HT-29 (cell line): ENCODE results near the gene ACOXL. TPM values are rescaled to one million over a fixed set of nuclear protein-coding genes. Genes with fewer than 3 reads are reported as not detected.

Experiments
- DNase-seq: peaks from one replicate; pipeline ENCODE4 v3.0.0-alpha.2; 2015; ENCODE audit warnings: low spot score
- total RNA-seq: library from RNA; depleted of rRNA; stranded (reverse); fragments of >200 nt; shearing (Covaris generic); gene quantifications from 2 replicates; pipeline ENCODE4 v1.2.3, GENCODE V29; 2014

The ACOXL gene
- total RNA-seq, 1 experiment from 2014 or later = 3.9 TPM

DNA sequence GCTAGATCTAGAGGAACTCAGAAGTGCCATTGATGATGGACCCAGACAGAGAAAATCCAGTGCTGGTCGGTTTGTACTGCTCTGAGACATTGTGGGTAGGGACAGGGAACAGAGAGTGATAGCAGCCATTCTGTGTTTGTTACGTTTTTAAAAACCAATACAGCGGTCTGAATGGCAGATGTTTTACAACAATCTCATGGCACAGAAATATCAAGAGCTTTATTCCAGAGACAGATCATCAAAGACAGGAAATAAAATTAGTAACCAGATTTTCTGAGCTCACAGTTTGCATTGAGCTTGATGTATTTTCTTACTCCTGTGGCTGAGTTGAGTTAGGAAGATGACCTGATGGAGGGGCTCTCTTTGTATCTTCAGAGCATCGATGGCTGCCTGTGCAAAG lies 273.4 kb downstream of the ACOXL start:
- DNase-seq = no peak

DNA sequence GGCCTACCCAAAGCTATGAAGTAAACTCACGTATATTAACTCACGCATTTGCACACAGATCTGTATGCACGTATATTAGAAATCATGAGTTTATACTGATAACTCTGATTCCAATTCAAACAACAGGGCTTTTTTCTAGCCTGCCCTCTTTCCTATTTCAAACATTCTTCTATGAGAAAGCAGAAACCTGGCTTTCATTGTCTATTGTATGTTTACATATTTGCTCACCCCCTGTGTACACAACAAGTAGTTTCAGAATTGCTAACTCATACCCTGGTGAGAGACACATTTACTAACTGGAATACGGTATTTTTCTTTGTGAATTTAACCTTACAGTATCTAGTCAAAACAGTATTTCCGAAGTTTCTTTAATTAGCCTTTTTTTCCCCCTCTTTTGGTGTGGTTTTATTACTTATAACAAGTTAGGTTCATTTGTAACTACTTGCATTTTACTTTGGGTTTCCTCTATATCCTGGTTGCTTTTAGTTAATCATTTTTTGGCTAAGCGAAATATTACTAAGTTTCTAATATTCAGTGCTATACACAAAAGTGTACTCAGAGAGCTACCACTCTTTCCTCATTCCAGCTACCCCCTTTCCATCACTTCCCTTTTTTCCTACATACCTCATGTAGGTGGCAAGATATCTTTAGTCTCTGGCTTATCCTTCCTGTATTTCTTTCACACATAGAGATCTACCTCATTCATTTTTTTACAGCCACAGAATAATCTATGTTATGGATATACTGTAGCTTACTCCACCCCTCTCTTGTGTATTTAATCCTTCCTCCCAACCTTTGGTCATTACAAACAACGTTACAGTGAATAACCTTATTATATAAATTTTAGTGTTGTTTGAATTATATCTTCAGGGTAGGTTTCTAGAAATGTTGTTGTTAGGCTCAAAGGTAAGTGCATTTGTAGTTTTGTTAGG lies 275.6 kb downstream of the ACOXL start:
- DNase-seq = no peak

DNA sequence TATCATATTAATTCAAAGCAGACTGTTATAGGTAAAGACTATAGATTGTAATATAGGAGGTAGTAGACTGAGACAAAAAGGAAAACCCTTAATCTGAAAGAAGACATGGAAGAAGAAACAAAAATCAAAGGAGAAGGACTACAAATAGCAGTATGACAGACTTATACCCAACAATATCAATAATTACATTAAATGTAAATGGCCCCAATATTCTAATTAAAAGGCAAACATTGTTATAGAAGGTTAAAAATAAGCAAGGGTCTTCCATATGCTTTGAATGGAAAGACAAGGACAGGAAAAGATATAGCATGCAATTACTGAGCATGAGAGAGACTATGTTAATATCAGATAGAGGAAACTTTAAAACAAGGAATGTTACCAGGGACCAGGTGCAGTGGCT lies 278.8 kb downstream of the ACOXL start:
- DNase-seq = no peak

DNA sequence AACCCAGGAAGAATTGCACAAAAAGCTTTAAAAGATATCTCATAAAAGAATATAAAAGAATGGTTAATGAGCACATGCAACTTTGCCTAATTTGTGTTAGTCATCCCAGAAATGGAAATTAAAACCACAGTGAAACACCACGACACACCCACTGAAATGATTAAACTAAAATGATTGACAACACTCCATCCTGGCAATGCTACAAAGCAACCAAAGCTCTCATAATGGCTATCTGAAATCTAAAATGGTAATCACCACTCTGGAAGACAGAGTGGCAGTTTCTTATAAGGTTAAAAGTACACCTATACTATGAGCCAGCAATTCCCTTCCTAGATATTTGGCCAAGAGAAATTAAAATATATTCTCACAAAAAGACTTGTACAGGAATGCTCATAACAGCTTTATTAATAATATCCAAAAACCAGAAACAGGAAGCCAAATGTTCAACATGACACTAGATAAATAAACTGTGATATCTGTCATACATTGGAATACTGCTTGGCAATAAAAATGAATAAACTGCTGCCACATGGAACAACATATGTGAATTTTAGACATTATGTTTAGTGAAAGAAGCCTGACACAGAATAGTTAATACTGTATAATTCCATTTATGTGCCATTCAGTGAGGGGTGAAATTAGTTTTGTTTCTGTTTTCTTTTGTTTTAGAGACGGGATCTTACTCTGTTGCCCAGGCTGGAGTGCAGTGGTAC lies 283.1 kb downstream of the ACOXL start:
- DNase-seq = no peak

DNA sequence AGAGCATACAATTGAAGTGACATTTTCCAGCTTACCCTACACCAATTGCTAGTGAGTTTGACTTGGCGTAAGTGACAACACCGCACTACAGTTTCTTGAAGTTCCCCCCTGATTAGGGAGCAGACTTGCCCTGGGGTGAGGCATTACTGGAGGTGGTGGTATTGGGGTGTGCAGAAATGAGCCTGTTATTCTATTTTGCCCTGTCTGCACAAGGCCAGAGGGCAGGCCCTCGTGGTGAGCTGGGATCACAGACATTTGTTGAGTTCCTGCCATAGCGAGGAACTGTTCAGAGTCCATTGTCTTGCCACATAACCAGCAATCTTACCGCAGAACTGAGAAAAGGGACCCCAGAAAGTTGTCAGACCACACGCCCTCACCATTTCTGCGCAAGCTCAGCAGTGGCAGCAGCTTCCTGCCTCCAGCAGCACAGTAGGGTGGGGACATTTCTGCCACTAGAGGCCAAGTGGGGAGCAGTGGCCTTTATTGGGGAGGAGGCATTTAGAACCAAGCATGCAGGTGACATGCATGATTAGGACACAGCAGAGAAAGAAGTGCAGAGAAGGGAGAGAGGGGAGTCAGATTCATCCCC lies 284.8 kb downstream of the ACOXL start:
- DNase-seq = no peak

DNA sequence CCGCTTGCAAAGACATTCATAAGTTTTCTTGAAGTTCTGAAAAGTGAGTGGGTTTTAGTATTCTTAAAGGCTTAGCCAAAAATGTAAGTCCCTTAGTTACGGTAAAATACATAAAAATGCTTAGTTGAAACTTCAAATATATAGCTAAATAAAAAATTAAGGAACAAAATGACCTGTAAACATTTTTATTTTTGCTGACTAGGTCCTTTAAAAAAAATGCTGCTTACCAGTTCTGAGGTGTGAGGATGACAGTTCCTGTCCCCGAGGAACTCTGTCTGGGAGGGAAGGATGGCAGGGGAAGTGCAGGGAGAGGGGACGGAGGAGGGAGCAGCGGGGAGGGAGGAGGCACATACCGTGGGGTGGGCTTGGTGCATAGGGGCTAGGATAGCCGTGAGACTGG lies 285.5 kb downstream of the ACOXL start:
- no peak for DNase-seq

DNA sequence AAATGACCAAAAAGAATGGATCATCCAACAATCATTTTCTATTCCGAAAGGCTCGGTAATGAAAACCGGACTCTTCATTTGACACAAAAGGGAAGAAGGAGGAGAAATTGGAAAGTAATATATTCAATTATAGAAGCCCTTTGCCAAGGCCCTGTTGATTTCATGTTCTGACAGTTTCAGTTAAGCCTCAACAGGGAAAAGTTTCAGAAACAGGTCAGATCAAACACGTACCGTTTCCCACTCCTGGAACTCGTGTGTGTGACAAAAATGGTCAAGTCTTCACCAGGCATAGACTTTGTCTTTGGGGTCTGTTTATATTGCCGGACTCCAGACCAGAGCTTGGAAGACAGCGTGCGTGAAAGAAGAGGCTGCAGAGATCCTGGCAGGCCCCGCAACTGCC lies 287.0 kb downstream of the ACOXL start:
- DNase-seq = no peak

DNA sequence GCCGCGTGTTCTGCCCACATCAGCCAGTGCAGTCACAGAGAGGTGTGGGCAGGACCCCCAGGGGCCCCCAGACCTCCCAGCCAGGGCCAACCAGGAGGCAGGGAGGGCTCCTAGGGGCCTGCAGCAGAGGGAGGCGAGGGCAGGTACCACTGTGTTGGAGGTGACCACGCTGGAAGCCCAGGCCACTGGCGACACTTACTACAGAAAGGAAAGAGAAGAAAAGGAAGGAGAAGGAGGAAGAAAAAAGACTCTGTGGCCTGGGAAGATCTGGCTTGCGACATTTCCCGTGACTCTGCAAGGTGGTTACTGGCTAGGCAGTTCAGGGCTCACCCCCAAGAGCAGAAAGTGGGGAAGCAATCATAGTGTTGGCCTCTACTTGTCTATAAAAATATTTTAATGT lies 290.3 kb downstream of the ACOXL start:
- DNase-seq = no peak

DNA sequence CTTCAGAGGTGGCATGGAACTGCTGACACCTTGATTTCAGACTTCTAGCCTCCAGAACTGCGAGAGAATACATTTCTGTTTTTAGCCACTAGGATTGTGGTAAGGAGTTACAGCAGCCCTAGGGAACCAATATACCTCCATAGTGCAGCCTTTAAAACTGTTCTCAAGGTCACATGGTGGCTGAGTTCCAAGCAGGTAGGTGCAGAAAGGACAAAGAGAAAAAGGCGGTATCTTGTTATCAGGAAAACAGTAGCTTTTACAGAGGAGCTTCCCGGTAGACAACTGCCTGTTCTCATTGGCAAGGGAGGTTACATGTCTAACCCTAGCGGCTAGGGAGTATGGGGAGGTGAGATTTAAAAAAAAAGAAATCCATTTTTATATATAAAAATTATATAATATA lies 292.1 kb downstream of the ACOXL start:
- DNase-seq = no peak

DNA sequence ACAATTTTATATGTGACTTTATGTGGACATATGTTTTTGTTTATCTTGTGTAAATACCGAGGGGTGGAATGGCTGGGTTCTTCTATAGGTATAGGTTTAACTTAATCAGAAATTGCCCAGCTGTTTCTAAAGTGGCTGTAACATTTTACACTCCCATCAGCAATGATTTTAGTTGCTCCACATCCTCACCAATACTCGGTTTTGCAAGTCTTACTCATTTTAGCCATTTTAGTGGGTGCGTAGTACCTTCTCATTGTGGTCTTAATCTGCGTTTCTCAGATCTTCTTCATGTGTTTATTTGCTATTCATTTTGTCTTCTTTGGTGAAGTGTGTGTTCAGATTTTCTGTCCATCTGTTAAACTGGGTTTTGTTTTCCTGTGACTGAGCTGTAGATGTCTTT lies 292.9 kb downstream of the ACOXL start:
- DNase-seq = no peak

DNA sequence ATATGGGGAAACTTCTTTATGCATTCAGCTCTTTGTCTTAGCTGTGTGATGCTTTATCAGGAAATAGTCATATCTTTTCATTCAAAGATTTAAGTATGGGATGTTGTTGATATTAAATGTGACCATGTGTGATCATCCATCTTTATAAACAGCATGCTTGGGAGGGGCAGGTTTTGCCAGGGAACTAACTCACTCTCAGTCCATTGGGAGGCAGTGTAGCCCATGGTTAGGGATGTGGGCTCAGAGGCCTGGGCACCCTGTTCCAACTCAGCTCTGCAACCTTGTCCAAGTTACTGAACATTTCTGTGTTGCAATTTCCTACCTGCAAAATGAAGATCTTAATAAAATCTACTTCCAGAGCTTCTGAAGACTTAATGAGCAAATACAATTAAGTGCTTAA lies 296.3 kb downstream of the ACOXL start:
- peak; percentile 52 for DNase-seq

DNA sequence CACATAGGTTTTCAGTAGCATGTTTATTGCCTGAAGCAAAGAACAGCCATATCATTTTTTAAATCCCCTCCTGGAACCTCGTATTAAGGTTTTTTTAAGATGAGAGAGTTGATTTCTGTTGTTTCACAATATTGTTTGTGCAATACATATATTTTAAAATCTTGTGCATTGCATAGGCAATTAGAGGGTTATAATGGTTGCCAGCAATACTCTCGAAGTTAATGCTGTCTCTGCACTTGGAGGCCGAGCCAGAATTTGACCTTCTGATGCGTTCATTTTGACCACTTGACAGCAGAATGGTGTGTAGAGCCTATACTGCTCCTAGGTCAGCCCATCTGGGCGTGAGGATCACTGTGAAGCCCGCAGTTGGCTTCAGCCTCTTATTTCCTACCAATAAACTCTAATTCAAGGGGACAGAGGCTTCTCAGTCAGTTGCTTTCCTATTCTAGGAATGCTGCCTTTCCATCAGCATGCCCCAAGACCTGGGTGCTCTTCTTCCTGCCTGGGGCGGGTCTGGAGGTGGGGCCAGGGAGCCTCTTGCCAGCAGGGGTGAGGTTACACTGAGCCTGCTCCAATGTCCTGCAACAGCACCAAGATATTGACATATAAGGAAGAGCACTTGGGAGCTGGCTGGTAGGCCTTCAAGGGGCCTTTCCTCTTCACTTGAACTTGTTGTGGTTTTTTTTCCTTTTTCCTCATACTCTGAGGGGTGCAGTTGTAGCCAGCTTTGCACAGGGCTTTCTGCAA lies 297.0 kb downstream of the ACOXL start:
- peak; percentile 32 for DNase-seq

DNA sequence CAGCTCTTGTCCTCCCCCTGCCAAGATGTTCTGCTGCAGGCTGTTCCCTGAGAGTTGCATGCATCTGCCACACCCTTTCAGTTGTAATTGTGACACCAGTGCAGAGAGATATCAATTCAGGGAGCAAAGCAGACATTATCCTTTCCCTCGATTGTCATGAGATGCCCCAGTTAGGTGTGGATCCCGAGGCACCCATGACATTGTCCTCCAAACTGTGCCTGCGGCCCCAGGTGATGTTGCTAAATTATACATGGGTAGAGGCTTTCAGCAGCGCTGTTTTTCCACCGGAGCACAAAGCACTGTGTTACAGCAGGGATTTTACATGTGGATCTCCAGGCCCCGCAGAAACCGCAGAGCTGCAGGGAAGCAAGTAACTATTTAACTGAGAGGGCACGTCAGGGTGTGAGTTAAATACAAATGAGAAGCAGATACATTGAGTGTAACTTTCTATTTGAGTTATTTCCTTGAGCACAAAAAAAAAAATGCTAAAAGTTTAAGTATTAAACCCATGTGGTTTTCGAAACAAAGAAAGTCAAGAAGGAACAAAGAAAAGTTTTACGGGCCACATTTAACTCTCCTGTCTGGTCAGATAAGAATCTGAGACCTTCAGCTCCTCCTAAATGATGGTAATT lies 298.0 kb downstream of the ACOXL start:
- DNase-seq = no peak

DNA sequence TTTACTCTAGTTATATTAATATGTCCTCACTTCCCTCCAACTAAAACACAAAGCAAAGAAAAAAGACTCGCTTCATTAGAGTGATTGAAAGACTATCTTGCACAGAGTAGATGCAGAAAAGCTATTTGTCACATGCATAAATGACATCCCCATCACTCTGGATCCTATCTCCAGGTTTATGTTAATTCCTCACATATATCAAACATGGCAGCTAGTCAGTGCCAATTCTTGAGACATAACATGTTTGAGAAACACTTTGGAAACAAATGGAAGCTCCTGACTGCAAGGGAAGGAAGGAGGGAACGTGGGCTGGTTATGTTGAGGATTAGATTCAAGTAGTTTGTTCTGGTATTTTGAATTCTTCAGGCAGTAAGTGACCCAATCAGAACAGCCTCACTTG lies 298.6 kb downstream of the ACOXL start:
- no peak for DNase-seq

DNA sequence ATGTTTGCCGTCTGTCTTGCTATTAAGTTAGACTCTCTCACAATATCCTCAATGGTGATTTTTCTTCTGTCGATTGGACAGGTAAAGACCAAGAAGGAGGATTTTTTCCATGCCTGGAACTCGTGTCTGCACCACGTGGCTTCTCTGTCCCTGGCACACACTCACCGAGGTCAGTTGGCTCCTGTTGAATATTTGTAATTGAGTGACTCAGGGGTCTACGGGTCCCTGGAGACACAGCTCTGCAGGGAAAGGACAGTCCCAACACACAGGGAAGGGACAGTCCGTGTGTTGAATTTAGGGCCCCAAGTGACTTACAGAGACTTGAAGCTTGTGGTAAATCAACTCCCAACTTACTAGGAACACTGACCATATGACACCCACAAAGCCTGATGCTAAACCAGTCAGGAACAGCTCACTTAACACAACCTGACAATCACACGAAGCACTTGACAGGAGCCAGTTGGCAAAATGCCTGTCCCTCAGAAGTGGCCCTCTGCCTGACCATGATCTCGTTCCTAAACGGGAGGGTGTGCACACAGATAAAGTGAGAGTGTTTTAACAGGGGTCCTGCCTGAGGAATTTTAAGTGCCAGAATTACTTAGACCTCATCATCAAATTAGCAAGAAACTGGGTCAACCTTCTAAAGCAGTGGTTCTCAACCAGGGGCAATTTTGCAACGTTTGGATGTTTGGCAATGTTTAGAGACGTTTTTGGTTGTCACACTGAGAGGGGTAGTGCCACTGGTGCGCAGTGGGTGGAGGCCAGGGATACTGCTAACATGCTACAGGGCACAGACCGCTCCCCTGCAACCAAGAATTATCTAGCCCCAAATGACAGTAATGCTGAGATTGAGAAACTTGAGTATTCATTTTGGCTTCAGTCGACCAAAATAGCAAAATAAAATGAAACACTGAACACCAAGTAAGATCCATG lies 299.4 kb downstream of the ACOXL start:
- DNase-seq = no peak

DNA sequence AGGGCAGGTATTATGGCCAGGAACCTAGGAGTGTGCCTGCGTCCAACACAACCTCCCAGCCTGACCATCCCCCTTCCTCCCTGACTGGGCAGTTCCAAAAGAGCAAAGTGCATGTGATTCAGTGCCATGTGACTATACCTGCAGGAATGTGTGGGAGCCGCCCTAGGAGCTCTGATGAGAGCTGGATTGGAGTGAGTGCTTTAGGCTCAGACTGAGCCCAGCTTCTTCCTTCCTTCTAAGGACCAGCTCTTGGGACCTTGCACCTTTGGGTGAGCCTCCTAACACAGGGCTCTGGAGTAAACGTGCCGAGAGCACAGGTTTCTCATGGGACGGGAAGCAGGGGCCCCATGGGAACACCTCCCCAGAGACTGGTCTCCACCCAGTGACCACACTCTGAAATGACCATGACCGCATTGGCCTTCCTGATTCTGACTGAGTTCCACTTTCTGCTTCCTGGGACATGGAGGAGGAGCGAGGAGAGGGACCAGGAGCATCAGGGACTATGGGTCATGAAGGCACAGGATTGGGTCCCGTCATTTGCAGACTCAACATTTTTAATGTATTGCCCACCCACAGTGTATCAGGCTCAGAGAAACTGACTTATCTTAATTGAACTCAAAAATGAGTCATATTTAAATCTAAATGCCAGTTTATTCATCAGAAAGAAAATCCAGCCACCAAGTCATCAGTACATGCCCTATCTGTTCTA lies 300.5 kb downstream of the ACOXL start:
- peak; percentile 89 for DNase-seq

DNA sequence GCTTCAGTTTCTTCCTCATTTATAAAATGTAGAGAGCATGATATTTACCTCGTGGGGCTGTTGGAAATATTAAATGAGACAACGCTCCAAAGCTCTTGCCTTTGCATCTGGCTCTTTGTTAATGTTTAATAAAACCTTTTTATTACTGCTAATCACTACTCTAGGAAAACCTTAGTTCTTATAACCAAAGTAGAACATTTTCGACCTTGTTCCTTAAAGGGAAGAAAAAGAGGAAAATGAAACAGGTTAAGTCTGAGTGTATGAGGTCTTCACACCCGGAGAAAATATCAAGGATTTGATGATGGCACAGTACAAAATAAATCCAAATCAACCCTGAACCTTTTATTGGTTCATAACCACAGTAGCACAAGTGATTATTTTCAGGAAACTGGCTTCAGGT lies 301.8 kb downstream of the ACOXL start:
- no peak for DNase-seq

DNA sequence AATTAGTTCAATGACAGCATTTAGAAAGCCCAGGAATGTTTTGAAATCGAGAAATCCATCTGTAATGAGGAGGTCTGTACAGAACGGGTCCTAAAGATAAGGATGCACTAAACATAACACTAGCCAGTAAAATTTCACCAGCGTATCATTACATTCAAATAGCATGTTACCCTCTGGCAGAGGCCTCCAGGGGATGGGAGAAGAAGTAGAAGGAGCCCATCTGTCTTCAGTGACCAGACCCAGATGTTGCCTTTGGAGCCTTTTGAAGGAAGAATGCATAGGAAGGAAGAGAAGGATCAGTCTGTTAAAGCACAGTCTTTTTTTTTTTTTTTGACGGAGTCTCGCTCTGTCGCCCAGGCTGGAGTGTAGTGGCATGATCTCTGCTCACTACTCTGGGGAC lies 302.2 kb downstream of the ACOXL start:
- no peak for DNase-seq

DNA sequence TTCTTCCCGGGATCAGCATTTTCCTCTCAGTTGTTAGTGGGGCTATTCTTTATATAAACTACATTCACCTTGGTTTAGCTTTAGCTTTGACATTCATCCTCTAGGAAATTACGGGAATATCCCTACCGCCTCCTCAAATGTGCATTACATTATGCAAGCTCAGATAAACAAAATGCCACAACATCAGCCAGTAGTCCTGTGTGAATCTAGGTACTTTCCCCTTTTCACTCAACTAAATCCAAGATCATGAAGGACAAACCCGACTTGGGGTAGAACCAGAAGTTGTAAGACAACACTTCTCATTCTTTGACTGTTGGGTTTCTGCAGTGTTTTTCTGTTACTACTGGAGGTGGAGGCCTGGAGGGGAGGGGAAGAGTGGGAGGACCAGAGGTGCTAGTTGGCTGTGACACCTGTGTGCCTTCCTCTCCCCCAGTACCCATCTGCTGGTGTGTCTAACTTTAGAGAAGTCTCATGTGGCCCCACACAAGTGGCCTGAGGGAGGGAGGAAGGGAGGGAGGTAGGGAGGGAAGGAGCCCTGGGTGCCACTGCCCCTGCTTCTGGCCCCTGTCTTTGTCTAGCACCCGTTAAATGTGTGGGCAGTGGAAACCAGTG lies 303.6 kb downstream of the ACOXL start:
- DNase-seq = no peak
